Stimulated activated naive CD4-positive, alpha-beta T cell treated with Interleukin-2 at 50 U/mL for 16 hours (primary cell): ENCODE measurements around the gene RASGRP2.

Experiments used
- DNase-seq: peaks from one replicate; lab custom pipeline; 2025; lab: John Stamatoyannopoulos, UW

Gene RASGRP2

DNA sequence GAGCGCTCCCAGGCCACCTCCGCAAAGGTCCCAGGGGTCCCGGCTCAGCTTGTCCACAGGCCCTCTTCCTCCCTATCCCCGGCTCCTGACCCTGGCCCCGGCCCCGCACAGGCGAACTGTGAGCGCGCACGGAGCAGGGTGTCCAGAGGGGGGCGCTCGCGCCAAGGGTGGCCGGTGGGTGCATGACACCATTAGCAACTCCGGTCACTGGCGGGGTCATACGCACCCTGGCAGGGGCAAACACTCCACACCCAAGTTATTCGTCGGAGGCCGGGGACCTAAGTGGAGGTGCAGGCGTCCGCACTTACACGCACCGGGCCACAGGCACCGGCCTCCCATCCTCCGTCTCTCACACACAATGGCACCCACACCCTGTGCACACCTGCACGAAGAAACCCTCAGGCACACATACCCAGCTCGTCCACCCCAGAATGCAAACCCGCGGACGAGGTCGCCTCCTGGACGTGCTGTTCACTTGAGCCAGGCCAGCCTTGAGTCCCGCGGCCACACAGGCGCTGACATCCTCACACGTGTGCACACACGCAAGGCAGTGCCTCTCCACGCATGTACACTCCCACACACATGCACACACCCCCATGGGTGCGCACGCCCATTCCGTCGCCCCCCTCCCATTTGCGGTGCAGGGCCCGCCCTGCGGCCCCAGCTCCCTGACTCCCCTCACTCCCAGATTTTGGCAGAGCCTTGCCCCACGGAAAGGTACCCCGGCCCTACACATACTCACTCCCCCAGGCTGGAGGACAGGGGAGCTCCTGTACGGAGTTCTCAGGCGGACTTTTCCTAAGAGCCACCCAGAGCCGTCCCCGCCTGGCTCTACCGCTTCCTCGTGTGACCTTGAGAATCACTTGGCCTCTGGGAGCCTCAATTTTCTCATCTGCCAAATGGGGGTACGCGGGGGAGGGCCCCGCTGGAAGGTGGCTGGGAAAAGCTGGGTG is at the start of gene RASGRP2:
TSS of gene RASGRP2 (minus strand) at position 552 of the 953 bp plus-strand sequence. CDS start 1,276 bp downstream, outside the sequence.
- DNase-seq: peak; percentile 69

DNA sequence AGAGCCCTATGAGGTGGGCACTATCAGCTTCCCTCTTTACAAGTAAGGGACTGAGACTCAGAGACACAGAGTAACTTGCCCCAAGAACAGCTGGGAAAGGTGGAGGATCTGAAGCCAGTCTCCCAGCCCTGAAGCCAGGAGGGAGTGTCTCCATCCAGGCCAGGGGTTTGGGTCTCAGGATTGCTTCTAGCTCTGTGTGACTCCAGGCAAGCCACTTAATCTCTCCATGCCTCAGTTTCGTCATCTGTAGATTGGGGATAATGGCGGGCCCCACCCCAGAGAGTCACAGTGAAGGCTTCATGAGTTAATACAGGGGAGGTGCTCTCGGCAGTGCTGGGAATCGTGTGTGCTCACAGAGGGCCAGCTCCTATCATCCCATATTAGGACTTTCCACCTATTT is 48.5 kb upstream of the RASGRP2 start:
- DNase-seq: no peak

DNA sequence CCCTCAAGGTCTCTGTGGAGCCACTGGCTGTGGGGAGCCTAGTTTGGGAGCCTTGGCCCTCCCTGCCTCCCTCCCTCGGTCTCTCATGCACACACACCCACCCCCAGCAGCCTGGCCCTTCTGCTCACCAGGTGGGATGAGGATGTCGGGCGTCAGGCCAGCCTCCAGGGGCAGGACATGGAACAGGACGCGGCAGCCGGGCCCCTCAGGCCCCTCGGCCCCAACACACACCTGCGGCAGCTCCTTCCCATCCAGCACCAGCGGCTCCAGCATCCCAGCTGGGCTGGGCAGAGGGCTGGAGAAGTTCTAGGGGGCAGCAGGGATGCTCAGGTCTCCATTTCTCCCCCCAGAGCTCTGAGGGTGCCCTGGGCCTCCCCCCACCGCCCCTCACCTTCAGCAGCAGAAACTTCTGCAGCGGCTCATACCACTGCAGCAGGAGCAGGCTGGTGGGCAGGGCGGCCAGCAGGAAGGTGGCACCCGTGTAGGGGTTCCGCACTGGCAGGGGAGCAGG is 47.9 kb upstream of the RASGRP2 start:
- DNase-seq: no peak

DNA sequence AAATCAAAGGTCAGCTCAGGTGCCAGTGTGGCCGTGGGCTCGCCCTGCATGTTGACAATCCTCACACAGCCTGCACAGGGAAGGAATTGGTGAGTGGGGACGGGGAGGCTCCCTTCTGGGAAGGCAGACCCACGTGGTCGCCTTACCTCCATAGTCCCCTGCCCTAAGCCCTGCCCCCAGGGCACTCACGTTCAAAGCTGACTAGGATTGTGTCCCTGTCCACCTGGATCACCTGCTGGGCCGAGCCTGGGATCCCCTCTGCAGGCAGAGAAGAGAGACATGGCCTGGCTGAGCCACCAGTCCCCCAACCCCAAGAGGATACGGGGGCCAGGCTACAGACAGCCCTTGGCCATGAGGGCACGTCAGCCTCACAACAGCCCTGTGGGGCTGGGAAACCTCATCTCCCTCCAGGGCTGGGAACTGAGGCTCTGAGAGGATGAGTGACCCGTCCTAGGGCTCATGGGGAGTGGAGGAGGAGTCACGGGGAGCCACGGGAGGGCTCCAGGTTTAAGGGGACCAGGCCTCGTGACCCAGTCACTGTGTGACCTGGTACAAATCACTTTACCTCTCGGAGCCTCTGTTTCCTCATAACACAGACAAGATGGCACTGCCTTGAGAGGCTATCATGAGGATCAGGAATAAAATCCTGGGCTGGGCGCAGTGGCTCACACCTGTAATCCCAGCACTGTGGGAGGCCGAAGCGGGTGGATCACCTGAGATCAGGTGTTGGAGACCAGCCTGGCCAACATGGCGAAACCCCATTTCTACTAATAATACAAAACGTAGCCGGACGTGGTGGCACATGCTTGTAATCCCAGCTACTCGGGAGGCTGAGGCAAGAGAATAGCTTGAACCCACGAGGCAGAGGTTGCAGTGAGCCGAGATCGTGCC is 46.5 kb upstream of the RASGRP2 start:
- no peak for DNase-seq

DNA sequence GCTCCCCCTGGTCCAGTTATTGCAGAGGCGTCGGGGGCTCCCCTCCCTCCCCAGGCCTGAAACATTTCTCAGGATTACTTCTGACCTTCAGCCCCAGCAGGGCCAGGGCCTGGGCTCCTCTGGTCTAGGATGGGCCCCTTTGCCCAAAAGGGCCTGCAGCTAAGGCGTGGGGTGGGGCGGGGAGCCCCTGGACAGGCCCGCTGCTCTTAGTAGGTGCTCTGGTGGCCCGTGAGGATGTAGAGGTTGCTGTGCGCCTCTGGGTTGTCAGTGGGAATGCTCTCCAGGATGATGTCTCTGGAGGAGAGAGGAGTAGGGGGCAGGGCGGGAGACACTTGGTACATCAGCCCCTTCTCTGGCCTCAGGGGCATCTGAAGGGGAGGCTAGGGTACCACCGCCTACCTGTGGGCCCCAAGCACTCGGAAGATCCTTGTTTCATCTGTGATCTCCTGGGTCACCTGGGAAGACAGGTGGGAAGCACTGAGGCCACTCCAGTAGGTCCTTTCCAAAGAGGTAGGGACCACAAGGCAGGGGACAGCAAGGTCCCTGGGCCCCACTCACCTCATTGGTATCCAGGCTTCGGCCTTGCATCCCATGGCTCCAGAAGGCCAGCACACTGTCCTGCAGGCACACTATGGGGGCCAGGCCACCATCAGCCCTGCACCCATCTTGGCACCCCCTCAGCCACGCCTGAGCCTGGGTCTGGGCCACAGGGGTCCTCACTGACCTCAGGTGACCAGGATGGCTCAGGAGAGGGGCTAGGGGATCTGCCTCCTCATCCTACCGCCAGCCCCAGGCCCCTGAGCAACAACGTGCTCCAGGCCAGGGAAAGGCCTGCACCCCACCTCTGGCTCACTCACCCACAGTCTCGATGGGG is 45.6 kb upstream of the RASGRP2 start:
- no peak for DNase-seq

DNA sequence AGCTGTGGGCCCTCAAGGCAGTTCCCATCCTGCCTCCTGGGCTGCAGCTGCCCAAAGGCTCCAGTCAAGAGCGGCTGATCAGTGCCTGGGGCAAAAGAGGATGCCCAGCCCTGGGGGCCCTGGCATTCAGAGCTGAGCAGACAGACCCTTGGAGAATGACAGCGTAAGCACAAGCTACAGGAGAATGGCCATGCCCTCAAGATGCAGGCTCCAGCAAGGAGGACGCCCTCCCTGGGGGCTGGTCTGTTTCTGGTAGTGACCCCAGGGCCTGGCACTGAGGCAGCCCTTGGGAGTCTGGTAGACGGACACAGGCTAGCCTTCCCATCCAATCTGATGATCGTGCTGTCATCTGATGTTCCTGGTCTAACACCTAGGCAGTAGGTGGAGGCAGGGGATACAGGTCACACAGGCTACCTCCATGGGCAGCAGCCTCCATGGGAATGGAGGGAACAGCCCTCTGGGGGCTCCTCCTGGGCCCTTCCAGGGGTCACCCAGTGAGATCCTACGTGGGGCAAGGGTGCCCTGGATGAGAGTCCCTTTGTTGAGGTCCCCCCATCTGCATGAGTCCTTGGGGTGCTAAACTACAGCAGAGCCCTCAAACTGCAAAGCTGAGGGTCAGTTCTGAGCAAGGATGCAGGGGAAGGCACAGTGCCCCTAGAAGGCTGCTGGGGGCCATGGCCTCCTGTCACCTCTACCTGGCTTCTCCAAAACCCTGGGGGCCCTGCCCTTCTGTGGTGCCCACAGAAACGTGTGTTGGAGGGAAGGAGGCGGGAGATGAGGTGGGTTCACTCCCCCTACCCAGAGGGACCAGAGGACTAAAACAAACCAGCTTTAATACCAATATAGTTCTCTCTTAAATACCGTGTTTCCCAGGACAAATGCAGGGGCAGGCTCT is 44.6 kb upstream of the RASGRP2 start:
- DNase-seq: no peak

DNA sequence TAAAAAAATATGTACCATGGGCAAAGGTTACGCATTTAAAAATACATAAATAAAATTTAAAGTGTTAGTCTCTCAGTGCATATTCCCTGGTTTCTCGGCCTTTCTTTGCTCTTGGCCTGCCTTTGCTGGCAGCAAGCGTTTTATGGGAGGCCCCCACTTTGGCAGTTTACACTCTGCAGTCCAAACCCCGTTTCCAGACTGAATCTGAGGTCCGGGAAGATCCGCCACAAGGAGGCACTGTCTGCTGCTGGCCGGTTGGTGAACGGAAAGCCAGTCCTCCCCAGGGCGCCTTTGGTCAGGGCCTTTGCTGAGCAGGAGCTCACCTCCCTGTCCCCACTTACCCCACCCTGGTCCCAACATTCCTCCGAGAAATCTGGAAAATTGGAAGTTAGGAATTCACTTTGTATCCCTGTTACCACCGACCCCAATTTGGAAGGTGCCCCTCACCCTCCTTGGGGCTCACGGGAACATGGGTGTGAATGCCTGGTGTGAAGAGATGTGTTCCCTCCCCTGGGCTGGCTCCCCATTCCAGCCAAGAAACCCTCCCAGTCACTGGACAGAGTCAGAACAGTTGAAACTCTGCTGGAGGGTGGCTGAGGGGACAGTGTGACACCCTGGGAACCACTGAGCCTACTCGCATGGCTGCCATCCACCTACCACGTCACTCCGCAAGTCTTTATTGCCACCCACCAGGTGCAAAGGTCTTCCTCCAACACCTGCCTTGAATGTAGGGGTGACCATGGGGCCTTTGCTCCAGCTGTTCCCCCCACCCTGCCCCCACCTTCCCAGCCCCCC is 43.8 kb upstream of the RASGRP2 start:
- DNase-seq: peak; percentile 47

DNA sequence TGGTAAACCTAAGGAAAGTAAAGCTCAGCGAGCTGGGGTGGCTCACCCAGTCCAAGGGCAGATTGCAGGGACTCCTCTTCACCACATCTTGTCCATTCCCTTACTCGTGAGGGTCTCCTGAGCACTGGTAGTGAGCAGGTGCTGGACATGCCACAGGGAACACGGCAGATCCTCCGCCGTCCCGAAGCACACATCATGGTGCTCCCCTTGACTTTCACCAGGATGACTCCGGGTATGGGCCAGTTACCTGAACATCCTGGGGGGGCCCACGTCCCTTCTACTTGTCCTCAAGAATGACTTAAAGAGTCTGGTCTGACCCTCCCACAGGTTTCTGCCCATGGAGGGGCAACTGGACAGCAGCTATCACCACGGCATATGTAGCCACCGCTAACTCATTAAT is 42.4 kb upstream of the RASGRP2 start:
- DNase-seq: no peak

DNA sequence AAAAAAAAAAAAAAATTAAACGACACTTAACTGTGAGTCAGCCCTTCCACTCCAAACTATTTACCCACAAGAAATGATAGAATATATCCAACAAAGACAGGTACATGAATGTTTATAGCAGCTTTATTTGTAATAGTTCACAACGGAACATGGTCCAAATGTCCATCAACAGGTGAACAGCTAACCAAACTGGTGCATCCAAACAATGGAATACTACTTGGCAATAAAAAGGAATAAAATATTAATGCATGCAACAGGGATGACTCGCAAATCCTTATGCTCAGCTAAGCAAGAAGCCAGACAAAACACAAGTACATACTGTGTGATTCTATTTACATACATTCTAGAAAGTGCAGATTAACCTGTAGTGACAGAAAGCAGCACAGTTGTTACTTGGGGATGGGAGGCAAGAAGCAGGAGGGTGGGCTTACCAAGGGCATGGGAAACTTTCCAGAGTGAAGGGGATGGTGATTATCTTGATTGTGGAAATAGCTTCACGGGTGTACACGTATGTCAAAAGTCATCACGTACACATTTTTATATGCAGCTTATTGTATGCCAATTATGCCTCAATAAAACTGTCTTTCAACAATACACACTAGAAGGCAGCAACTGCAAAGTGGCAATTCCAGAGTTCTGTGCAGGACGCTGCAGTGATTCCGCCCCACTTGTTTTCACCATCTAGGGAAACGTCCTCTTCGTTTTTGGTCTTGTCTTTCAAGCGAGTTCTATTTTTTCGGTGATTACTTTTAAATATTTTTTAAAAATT is 41.1 kb upstream of the RASGRP2 start:
- no peak for DNase-seq

DNA sequence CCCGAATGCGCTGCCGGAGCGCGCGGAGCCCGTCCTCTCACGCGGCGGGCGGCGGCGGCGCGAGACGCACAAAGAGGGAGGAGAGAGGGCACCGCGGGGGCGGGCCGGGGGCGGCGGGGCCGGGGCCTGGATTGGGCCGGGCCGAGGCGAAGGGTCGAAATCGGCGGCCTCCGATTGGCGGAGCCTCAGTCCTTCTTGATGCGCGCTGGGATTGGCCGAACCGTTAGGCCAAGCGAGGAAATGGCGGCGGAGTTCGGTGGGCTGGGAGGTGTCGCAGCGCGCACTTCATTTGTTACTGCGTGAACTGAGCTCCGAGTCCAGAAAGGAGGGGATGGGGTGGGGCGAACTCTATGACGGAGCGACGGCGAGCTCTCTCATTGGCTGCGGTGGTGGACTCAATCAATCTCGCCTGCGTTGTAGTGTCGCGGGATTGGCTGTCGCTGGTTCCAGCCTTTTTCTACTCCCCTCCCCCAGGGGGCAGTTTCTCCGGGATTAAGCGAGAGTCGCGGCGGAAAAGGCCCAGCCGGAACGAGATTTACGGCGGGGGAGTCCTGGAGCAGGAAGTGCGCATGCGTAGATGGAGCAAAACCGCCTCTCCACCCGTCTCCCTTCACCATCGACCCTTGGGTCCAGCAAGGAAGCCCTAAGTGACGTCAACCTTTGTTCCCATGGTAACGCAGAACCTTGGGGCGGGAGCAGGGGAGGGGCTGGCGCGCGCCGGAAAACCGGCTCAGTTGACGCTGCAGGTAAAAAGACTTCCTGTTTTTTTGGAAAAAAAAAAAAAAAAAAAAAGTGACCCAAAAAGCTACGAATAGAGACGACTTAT is 34.7 kb upstream of the RASGRP2 start, which contains the start of gene SF1:
TSS of gene SF1 (minus strand) at position 70 of the 826 bp plus-strand sequence. CDS start 150 bp downstream, outside the sequence.
- peak; percentile 99 for DNase-seq

DNA sequence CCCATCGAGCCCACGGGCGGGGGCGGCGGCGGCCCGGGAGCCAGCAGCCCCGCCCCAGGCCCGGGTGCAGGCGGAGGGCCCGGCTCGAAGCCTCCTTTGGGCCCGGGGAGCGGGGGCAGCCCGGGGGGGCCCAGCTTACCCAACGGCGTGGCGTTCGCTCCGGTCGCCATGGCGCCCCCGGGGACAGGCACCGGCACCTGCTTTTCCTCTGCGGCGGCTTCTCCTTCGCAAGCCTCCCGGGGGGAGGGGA is 34.2 kb upstream of the RASGRP2 start:
- no peak for DNase-seq

DNA sequence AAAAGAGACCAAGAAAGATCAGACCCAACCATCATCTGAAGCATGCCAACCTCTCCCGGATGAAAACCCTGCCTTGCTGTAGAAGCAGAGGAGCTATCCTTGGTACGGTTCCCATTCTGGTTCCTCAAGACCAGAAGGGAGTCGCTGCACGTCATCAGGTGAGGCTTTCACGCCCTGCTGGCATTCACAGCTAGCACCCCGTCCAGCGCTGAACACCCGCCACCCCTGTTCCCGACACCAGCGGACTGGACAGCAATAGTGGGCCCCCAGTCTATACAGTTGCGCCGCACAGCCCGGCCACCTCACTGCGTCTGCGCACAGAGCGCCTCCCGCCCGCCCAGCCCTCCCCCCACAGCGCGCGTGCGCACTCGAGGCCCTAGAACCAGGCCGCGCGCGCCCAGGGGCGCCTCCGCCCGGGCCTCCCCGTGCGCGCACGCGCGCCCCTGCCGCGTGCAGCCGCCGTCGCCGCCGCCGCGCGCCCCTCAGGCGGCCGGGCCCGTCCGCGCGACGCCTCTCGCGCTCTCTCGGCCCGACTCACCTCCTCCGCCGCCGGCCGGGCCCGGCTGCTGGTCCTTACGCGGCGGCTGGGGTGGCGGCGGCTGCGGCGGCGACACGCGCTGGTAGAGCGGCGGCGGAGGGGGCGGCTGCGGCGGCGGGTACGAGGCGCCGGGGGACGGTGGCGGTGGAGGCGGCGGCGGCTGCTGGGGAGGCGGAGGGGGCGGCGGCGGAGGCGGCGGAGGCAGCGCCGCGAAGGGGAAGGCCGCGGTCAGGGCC is 33.7 kb upstream of the RASGRP2 start:
- peak; percentile 78 for DNase-seq

DNA sequence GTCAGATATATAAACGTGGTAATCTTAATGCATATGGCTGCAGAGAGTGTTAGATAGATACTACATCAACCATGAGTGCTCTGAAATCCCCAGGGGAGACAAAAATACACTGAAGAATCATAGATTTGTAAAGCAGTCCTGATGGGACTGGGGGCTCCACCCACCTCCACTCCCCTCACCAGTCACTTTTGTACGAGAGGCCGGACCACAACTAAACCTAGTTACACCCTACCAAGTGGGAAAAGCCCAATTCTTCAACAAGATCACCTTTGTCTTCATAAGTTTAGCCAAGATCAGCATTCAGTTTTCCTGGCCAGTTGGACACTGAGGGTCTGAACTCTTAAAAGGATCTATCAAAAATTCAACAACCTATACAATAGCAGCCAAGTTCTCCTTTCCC is 32.9 kb upstream of the RASGRP2 start:
- no peak for DNase-seq

DNA sequence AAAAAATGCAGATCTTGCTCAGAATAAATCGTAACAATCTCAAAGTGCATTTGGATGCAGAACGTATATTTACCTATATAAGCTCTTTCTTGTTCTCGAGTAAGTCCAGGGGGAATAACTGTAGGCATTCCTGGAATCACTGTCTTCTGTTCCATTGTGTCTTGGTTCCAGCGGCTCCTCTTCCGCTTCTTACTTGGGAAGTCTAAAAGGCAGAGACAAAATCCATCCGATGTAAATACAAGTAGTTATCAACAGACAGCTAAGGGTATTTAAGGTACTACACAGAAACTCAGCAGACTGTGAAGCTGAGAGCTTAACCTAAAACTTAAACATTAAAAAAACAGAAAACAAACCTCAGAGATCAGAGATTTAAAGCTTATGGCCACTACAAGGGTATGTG is 32.5 kb upstream of the RASGRP2 start:
- DNase-seq: no peak

DNA sequence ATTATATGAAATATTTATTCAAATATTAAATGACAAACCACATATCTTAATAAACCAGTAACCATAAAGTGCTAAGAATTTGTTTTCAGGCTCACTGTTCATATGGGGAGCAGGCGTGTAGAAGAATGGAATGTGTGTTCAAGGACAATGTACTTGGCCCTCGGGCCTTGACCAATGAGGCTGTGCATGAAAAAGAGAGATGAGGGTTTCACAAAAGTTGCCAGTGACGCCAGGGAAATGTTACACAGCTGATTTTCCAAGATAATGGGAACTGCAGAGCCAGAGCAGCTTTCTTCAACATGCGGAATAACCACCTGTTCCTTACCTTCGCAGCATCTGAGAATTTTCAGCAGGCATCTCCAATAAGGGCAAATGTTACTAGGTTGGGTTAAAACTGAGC is 30.2 kb upstream of the RASGRP2 start:
- no peak for DNase-seq

DNA sequence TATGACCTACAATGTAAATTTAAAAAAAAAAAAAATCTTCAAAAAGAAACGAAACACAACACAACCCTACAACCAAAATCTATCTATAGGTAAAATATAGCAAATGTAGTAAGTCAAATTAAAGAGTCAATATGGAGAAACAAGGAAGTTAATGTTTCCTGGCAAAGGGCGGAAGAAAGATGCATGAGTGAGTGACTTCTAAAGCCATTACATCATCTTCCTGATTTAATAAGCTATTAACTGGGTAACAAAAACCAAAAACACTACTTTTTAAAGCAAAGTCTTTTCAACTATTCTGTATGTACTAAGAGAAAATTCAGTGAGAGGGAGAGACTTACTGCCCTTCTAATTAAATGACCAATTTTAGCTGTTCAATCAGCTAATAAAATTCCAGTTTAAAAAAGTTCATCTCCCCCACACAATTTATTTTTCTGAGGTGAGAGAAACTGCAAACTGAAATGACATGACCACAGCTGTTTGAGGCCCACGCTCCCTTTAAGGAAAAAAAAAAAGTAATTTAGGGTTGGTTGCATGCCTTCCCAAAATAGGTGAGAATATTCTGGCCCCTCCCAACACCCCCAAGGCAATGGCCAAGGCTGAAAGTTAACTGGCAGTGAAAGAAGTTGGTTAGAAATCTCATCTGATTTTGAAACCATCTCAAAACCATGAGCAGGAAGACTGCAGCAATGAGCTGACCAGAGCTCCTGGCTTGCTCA is 28.5 kb upstream of the RASGRP2 start:
- DNase-seq: no peak

DNA sequence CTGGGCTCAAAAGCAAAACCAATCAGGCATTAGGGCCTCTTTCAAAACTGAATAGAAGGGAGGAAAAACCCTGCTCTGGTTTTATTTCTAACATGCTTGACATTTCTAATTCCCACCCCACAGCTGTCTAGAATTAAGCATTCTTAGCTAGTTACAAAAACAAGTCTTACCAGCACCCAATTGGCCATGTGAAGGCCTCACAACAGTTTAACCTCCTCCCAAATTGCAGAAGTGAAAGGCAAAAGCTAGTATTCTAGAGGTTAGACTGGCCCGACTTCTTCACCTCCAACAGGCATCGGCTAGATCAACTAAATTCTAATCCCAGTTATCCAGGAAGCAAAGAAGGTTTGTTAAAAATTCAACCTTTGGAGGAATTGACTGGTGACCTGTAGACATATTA is 27.9 kb upstream of the RASGRP2 start:
- no peak for DNase-seq
